ENCODE data around the gene ZACN. TPM values are rescaled to one million over a fixed set of nuclear protein-coding genes. Genes with fewer than 3 reads are reported as not detected.
"Not testable (repeated sequence)": the region's sequence is repeated elsewhere in the genome, so short reads cannot be mapped to it uniquely, and the experiment has no call there.

ZACN gene
- total RNA-seq, 2 donors from 2014 or later, result not detected

GRCh38 chr17:76036497-76037261 is 42.3 kb upstream of the ZACN start:
- TF ChIP-seq CTCF (IDR thresholded peaks at IDR 0.05), result no peak
- H3K27me3 ChIP-seq (replicated peaks; ENCODE audit: insufficient read depth), result no peaks in the 10 kb centered on the region
- no peak overlapping the region for H3K4me3 ChIP-seq
- ATAC-seq (ENCODE audit: insufficient number of reproducible peaks, low FRiP score, low read depth), result no peak
- peaks cover 33% of the 10 kb centered on the region for H3K36me3 ChIP-seq
- no peak for DNase-seq (ENCODE audit: low spot score)
- H3K9me3 ChIP-seq, result no peaks in the 10 kb centered on the region
- no peak overlapping the region for H3K27ac ChIP-seq
- H3K4me1 ChIP-seq (ENCODE audit: control insufficient read depth in 1 of 2, low read depth in 2 of 2), result no peaks in the 10 kb centered on the region

- DNase-seq (ENCODE audit: low spot score), result no peak
- no peak for ATAC-seq (ENCODE audit: insufficient number of reproducible peaks, low FRiP score, low read depth)
- Histone ChIP-seq H3K27me3 (replicated peaks; ENCODE audit: insufficient read depth) (no peaks in the 10 kb centered on the region), H3K9me3 (no peaks in the 10 kb centered on the region), H3K4me1 (ENCODE audit: control insufficient read depth in 1 of 2, low read depth in 2 of 2) (no peaks in the 10 kb centered on the region), H3K36me3 (peaks cover 45% of the 10 kb centered on the region), H3K27ac (no peak overlapping the region), H3K4me3 (no peak overlapping the region)
- no peak for TF ChIP-seq CTCF (IDR thresholded peaks at IDR 0.05)
Observed at GRCh38 chr17:76038050-76038449, 40.9 kb upstream of the ZACN start.

- peaks cover 56% of the 10 kb centered on the region for H3K36me3 ChIP-seq
- no peaks in the 10 kb centered on the region for H3K4me1 ChIP-seq (ENCODE audit: control insufficient read depth in 1 of 2, low read depth in 2 of 2)
- DNase-seq (ENCODE audit: low spot score) (no peak), ATAC-seq (ENCODE audit: insufficient number of reproducible peaks, low FRiP score, low read depth) (no peak)
- no peaks in the 10 kb centered on the region for H3K9me3 ChIP-seq
- no peak overlapping the region for H3K27ac ChIP-seq
- no peak overlapping the region for H3K4me3 ChIP-seq
- H3K27me3 ChIP-seq (replicated peaks; ENCODE audit: insufficient read depth), result no peaks in the 10 kb centered on the region
- no peak for TF ChIP-seq CTCF (IDR thresholded peaks at IDR 0.05)
Observed at GRCh38 chr17:76039121-76039520, 39.9 kb upstream of the ZACN start.

- Histone ChIP-seq H3K4me3 (no peak overlapping the region), H3K27me3 (replicated peaks; ENCODE audit: insufficient read depth) (no peaks in the 10 kb centered on the region), H3K36me3 (peaks cover 68% of the 10 kb centered on the region), H3K4me1 (ENCODE audit: control insufficient read depth in 1 of 2, low read depth in 2 of 2) (no peaks in the 10 kb centered on the region), H3K27ac (no peak overlapping the region), H3K9me3 (no peaks in the 10 kb centered on the region)
- DNase-seq (ENCODE audit: low spot score) (no peak), ATAC-seq (ENCODE audit: insufficient number of reproducible peaks, low FRiP score, low read depth) (no peak)
- TF ChIP-seq CTCF (IDR thresholded peaks at IDR 0.05), result no peak
Observed at GRCh38 chr17:76040376-76040775, 38.6 kb upstream of the ZACN start.

GRCh38 chr17:76042868-76043267 is 36.1 kb upstream of the ZACN start:
- H3K9me3 ChIP-seq; DNase-seq (ENCODE audit: low spot score); H3K4me1 ChIP-seq (ENCODE audit: control insufficient read depth in 1 of 2, low read depth in 2 of 2); ATAC-seq (ENCODE audit: insufficient number of reproducible peaks, low FRiP score, low read depth); H3K27ac ChIP-seq; H3K4me3 ChIP-seq; H3K27me3 ChIP-seq (replicated peaks; ENCODE audit: insufficient read depth): not testable (repeated sequence)
- H3K36me3 ChIP-seq, result peaks cover 91% of the 10 kb centered on the region

- not testable (repeated sequence) for H3K4me1 ChIP-seq (ENCODE audit: control insufficient read depth in 1 of 2, low read depth in 2 of 2); DNase-seq (ENCODE audit: low spot score); ATAC-seq (ENCODE audit: insufficient number of reproducible peaks, low FRiP score, low read depth); H3K4me3 ChIP-seq; H3K9me3 ChIP-seq; H3K27ac ChIP-seq; H3K27me3 ChIP-seq (replicated peaks; ENCODE audit: insufficient read depth)
- peaks cover 93% of the 10 kb centered on the region for H3K36me3 ChIP-seq
Observed at GRCh38 chr17:76044475-76045007, 34.4 kb upstream of the ZACN start.

Data from thoracic aorta (tissue), 2 donors.